HG02678 (cell line): ENCODE measurements around the gene ASB2.

Experiments
- ATAC-seq: cut with Tn5 transposase; IDR thresholded peaks from one replicate; pipeline ENCODE4 v1.9.1; 2021; ENCODE audit warnings: mild to moderate bottlenecking, moderate library complexity; ENCODE audit not compliant: unreplicated experiment

ASB2 gene

GRCh38 chr14:93976477-93977057 is at the start of gene ASB2:
ASB2 (minus strand) TSS chr14:93976570; CDS start chr14:93964539, 12,031 bp downstream.
- ATAC-seq, result peak; percentile 2

- no peak for ATAC-seq
Measured at GRCh38 chr14:94025720-94026119, 49.4 kb upstream of the ASB2 start.

- ATAC-seq, result no peak
Measured at GRCh38 chr14:94024549-94024948, 48.2 kb upstream of the ASB2 start.

- no peak for ATAC-seq
Measured at GRCh38 chr14:94022532-94023411, 46.4 kb upstream of the ASB2 start.

GRCh38 chr14:94021416-94022157 is 45.2 kb upstream of the ASB2 start:
- ATAC-seq, result no peak

- ATAC-seq, result no peak
Measured at GRCh38 chr14:94021001-94021400, 44.6 kb upstream of the ASB2 start.

- no peak for ATAC-seq
Measured at GRCh38 chr14:94020267-94020666, 43.9 kb upstream of the ASB2 start.

GRCh38 chr14:94019329-94019728 is 43.0 kb upstream of the ASB2 start:
- ATAC-seq, result no peak

- ATAC-seq, result no peak
Measured at GRCh38 chr14:94018308-94018707, 41.9 kb upstream of the ASB2 start.

- ATAC-seq, result no peak
Measured at GRCh38 chr14:94016446-94016976, 40.1 kb upstream of the ASB2 start.

- ATAC-seq, result no peak
Measured at GRCh38 chr14:94015223-94015622, 38.9 kb upstream of the ASB2 start.

- no peak for ATAC-seq
Measured at GRCh38 chr14:94014382-94014781, 38.0 kb upstream of the ASB2 start.

GRCh38 chr14:94011795-94012194 is 35.4 kb upstream of the ASB2 start:
- ATAC-seq, result no peak

GRCh38 chr14:94010625-94011024 is 34.3 kb upstream of the ASB2 start:
- ATAC-seq, result no peak

GRCh38 chr14:94009767-94010166 is 33.4 kb upstream of the ASB2 start:
- ATAC-seq, result peak; percentile 53

- ATAC-seq, result no peak
Measured at GRCh38 chr14:94008234-94008633, 31.9 kb upstream of the ASB2 start.

GRCh38 chr14:94005324-94006073 is 29.1 kb upstream of the ASB2 start:
- no peak for ATAC-seq

GRCh38 chr14:94004015-94004414 is 27.6 kb upstream of the ASB2 start:
- no peak for ATAC-seq

GRCh38 chr14:94003397-94003796 is 27.0 kb upstream of the ASB2 start:
- ATAC-seq, result no peak

GRCh38 chr14:94001501-94002396 is 25.4 kb upstream of the ASB2 start:
- ATAC-seq, result peak; percentile 57
